ENCODE measurements around the gene PIGV.

- TF ChIP-seq, protein P1, sequence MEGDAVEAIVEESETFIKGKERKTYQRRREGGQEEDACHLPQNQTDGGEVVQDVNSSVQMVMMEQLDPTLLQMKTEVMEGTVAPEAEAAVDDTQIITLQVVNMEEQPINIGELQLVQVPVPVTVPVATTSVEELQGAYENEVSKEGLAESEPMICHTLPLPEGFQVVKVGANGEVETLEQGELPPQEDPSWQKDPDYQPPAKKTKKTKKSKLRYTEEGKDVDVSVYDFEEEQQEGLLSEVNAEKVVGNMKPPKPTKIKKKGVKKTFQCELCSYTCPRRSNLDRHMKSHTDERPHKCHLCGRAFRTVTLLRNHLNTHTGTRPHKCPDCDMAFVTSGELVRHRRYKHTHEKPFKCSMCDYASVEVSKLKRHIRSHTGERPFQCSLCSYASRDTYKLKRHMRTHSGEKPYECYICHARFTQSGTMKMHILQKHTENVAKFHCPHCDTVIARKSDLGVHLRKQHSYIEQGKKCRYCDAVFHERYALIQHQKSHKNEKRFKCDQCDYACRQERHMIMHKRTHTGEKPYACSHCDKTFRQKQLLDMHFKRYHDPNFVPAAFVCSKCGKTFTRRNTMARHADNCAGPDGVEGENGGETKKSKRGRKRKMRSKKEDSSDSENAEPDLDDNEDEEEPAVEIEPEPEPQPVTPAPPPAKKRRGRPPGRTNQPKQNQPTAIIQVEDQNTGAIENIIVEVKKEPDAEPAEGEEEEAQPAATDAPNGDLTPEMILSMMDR (conservative IDR thresholded peaks at IDR 0.05), result no peak
- no peak for TF ChIP-seq ZFX (IDR thresholded peaks at IDR 0.05)
Observed at GRCh38 chr1:26740023-26740634, 47.6 kb upstream of the PIGV start.

All from C4-2B (cell line).